ENCODE data around the gene CNGA2.

DNA sequence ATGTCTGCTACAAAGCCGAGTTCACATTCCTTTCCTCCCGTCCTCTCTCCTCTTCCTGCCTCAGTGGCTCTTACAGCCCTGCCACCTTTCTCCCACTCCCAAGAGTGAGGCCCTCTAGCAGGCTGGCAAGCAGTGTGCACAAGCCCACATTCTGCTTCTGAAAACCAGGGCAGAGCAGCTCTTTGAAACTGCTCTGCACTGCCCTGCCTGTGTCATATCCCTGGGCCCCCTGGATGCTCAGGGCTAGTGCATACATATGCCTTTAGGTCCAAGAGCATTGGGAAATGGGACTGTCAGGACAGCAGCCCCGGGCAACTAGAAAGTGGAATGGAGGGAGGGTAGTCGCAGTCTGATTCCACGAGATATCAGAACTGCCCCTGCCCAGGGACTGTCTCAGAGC lies 42.4 kb downstream of the CNGA2 start:
- TF ChIP-seq POLR2A (IDR thresholded peaks at IDR 0.05) (no peak), CTCF (IDR thresholded peaks at IDR 0.05) (no peak)

All from uterus (tissue), 2 donors.